SK-N-SH treated with all-trans-retinoic acid at 6 μM for 48 hours (cell line): ENCODE data around the gene CRYBG3.

Experiments
- ATAC-seq: fragments of 200-7000 bp; cut with Tn5 transposase; 3 replicates; pipeline ENCODE4 v1.9.1; 2020; ENCODE audit warnings: mild to moderate bottlenecking, moderate library complexity
- ARNTL ChIP-seq: fragments of 450-650 bp; formaldehyde crosslinking; IDR thresholded peaks from 2 replicates; pipeline ENCODE4 v1.5.0; 2020; ENCODE audit warnings: low read depth, mild to moderate bottlenecking, moderate library complexity, borderline replicate concordance
- BACH2 ChIP-seq: fragments of 250-450 bp; sonication (Bioruptor Pico); IDR thresholded peaks from 2 replicates; pipeline ENCODE4 v1.9.0; 2021; ENCODE audit warnings: mild to moderate bottlenecking, borderline replicate concordance
- CREB5 ChIP-seq: fragments of 250-450 bp; sonication (Bioruptor Pico); IDR thresholded peaks from 2 replicates; pipeline ENCODE4 v1.5.1; 2020; ENCODE audit warnings: low read depth, mild to moderate bottlenecking, moderate library complexity
- CSDC2 ChIP-seq: fragments of 250-450 bp; sonication (Bioruptor Pico); IDR thresholded peaks from 2 replicates; pipeline ENCODE4 v1.5.0; 2020; ENCODE audit warnings: mild to moderate bottlenecking, moderate library complexity
- CSRNP3 ChIP-seq: fragments of 250-450 bp; sonication (Bioruptor Pico); IDR thresholded peaks from 2 replicates; pipeline ENCODE4 v1.5.1; 2021; ENCODE audit warnings: mild to moderate bottlenecking, moderate library complexity
- ESRRG ChIP-seq: fragments of 250-450 bp; sonication (Bioruptor Pico); IDR thresholded peaks from 2 replicates; pipeline ENCODE4 v1.6.1; 2021; ENCODE audit warnings: mild to moderate bottlenecking
- GLIS3 ChIP-seq: fragments of 250-450 bp; sonication (Bioruptor Pico); IDR thresholded peaks from 2 replicates; pipeline ENCODE4 v1.5.0; 2020; ENCODE audit warnings: mild to moderate bottlenecking, moderate library complexity
- ISL1 ChIP-seq: fragments of 250-450 bp; sonication (Bioruptor Pico); IDR thresholded peaks from 2 replicates; pipeline ENCODE4 v2.1.2; 2022; ENCODE audit warnings: mild to moderate bottlenecking, moderate library complexity
- OSR1 ChIP-seq: fragments of 250-450 bp; sonication (Bioruptor Pico); IDR thresholded peaks from 2 replicates; pipeline ENCODE4 v1.8.0; 2022; ENCODE audit warnings: moderate library complexity, mild to moderate bottlenecking, inconsistent platforms
- POU6F1 ChIP-seq: fragments of 250-450 bp; sonication (Bioruptor Pico); IDR thresholded peaks from 2 replicates; pipeline ENCODE4 v1.8.0; 2021; ENCODE audit warnings: low read depth, mild to moderate bottlenecking, moderate library complexity, borderline replicate concordance
- PPARA ChIP-seq: fragments of 250-450 bp; sonication (Bioruptor Pico); IDR thresholded peaks from 2 replicates; pipeline ENCODE4 v1.5.0; 2020; ENCODE audit warnings: mild to moderate bottlenecking, borderline replicate concordance
- RARB ChIP-seq: fragments of 250-450 bp; sonication (Bioruptor Pico); IDR thresholded peaks from 2 replicates; pipeline ENCODE4 v1.8.0; 2021; ENCODE audit warnings: mild to moderate bottlenecking, moderate library complexity
- SNAI2 ChIP-seq: fragments of 250-450 bp; sonication (Bioruptor Pico); IDR thresholded peaks from 2 replicates; pipeline ENCODE4 v1.5.0; 2020; ENCODE audit warnings: mild to moderate bottlenecking, moderate library complexity
- TCF4 ChIP-seq: fragments of 250-450 bp; sonication (Bioruptor Pico); IDR thresholded peaks from 2 replicates; pipeline ENCODE4 v1.8.0; 2021; ENCODE audit warnings: mild to moderate bottlenecking, moderate library complexity, borderline replicate concordance
- TOX ChIP-seq: fragments of 250-450 bp; sonication (Bioruptor Pico); IDR thresholded peaks from 2 replicates; pipeline ENCODE4 v1.8.0; 2021; ENCODE audit warnings: mild to moderate bottlenecking, moderate library complexity, borderline replicate concordance
- TSHZ2 ChIP-seq: fragments of 250-450 bp; sonication (Bioruptor Pico); IDR thresholded peaks from 2 replicates; pipeline ENCODE4 v1.5.0; 2020; ENCODE audit warnings: mild to moderate bottlenecking, moderate library complexity
- ZC3H10 ChIP-seq: fragments of 250-450 bp; sonication (Bioruptor Pico); IDR thresholded peaks from 2 replicates; pipeline ENCODE4 v1.5.1; 2021; ENCODE audit warnings: mild to moderate bottlenecking, moderate library complexity
- ZFP3 ChIP-seq: fragments of 250-450 bp; sonication (Bioruptor Pico); IDR thresholded peaks from 2 replicates; pipeline ENCODE4 v1.5.0; 2020; ENCODE audit warnings: mild to moderate bottlenecking, moderate library complexity
- ZFP30 ChIP-seq: fragments of 450-650 bp; formaldehyde crosslinking; IDR thresholded peaks from 2 replicates; pipeline ENCODE4 v1.5.0; 2022; ENCODE audit warnings: mild to moderate bottlenecking, moderate library complexity
- ZNF565 ChIP-seq: fragments of 450-650 bp; formaldehyde crosslinking; conservative IDR thresholded peaks from 2 replicates; pipeline ENCODE4 v1.5.0; 2020; ENCODE audit warnings: low read depth, mild to moderate bottlenecking, moderate library complexity
- ZNF70 ChIP-seq: fragments of 450-650 bp; formaldehyde crosslinking; IDR thresholded peaks from 2 replicates; pipeline ENCODE4 v1.5.0; 2020; ENCODE audit warnings: mild to moderate bottlenecking, moderate library complexity
- ZNF8 ChIP-seq: fragments of 450-650 bp; formaldehyde crosslinking; IDR thresholded peaks from 2 replicates; pipeline ENCODE4 v1.5.0; 2020; ENCODE audit warnings: mild to moderate bottlenecking, moderate library complexity

Gene CRYBG3

GRCh38 chr3:97952280-97952679 is 130.5 kb downstream of the CRYBG3 start (continued):
- TF ChIP-seq TSHZ2 (CRISPR knock-in tag) = no peak
- TF ChIP-seq RARB (CRISPR knock-in tag) = no peak

- no peak for ATAC-seq
- no peak for TF ChIP-seq SNAI2 (CRISPR knock-in tag)
- TF ChIP-seq POU6F1 = no peak
- TF ChIP-seq ESRRG (CRISPR knock-in tag) = no peak
- no peak for TF ChIP-seq TSHZ2 (CRISPR knock-in tag)
- TF ChIP-seq OSR1 = no peak
- no peak for TF ChIP-seq ISL1
- TF ChIP-seq ZFP3 (CRISPR knock-in tag) = no peak
- no peak for TF ChIP-seq GLIS3 (CRISPR knock-in tag)
- TF ChIP-seq CSDC2 = no peak
Measured at GRCh38 chr3:97952872-97953271, 131.1 kb downstream of the CRYBG3 start.

- TF ChIP-seq ARNTL (CRISPR knock-in tag) (no peak), CSRNP3 (CRISPR knock-in tag) (no peak), ZNF565 (no peak), PPARA (CRISPR knock-in tag) (no peak), BACH2 (CRISPR knock-in tag) (no peak), ZC3H10 (CRISPR knock-in tag) (no peak), ZNF70 (CRISPR knock-in tag) (no peak), TOX (no peak), CREB5 (no peak), ZNF8 (CRISPR knock-in tag) (no peak), GLIS3 (CRISPR knock-in tag) (no peak), ZFP30 (CRISPR knock-in tag) (no peak), POU6F1 (no peak), TCF4 (CRISPR knock-in tag) (no peak)
- TF ChIP-seq, all 23 proteins: peak for 0
- no peak for ATAC-seq
Measured at GRCh38 chr3:97954228-97954827, 132.5 kb downstream of the CRYBG3 start.
